GM19043 (cell line): ENCODE results near the gene USP6NL.
A peak's percentile ranks its signal among the peaks of the same experiment; 100 is the strongest.
"Not testable (repeated sequence)": the region's sequence is repeated elsewhere in the genome, so short reads cannot be mapped to it uniquely, and the experiment has no call there.

Source experiments
- ATAC-seq: cut with Tn5 transposase; IDR thresholded peaks from one replicate; pipeline ENCODE4 v1.9.1; 2021; ENCODE audit warnings: low read depth; ENCODE audit not compliant: unreplicated experiment

The USP6NL gene

GRCh38 chr10:11451640-11452260, 159.7 kb downstream of the USP6NL start:
- ATAC-seq = no peak

- ATAC-seq = no peak
Measured at GRCh38 chr10:11450427-11450826, 161.0 kb downstream of the USP6NL start.

GRCh38 chr10:11449761-11450160, 161.7 kb downstream of the USP6NL start:
- no peak for ATAC-seq

- ATAC-seq = peak; percentile 85
Measured at GRCh38 chr10:11448545-11449244, 162.8 kb downstream of the USP6NL start.

- peak; percentile 52 for ATAC-seq
Measured at GRCh38 chr10:11448190-11448544, 163.3 kb downstream of the USP6NL start.

GRCh38 chr10:11447586-11447985, 163.9 kb downstream of the USP6NL start:
- ATAC-seq = no peak

GRCh38 chr10:11446864-11447263, 164.6 kb downstream of the USP6NL start:
- no peak for ATAC-seq

GRCh38 chr10:11446133-11446532, 165.3 kb downstream of the USP6NL start:
- no peak for ATAC-seq

GRCh38 chr10:11444531-11445228, 166.8 kb downstream of the USP6NL start:
- no peak for ATAC-seq

- no peak for ATAC-seq
Measured at GRCh38 chr10:11444155-11444530, 167.3 kb downstream of the USP6NL start.

GRCh38 chr10:11443468-11444154, 167.8 kb downstream of the USP6NL start:
- ATAC-seq = no peak

GRCh38 chr10:11442001-11442773, 169.3 kb downstream of the USP6NL start:
- no peak for ATAC-seq

- no peak for ATAC-seq
Measured at GRCh38 chr10:11441151-11441535, 170.3 kb downstream of the USP6NL start.

GRCh38 chr10:11440250-11441150, 170.9 kb downstream of the USP6NL start:
- no peak for ATAC-seq

- no peak for ATAC-seq
Measured at GRCh38 chr10:11439523-11440053, 171.9 kb downstream of the USP6NL start.

GRCh38 chr10:11437391-11438142, 173.9 kb downstream of the USP6NL start:
- ATAC-seq = no peak

- ATAC-seq = not testable (repeated sequence)
Measured at GRCh38 chr10:11436445-11436844, 175.0 kb downstream of the USP6NL start.

GRCh38 chr10:11435581-11435981, 175.9 kb downstream of the USP6NL start:
- ATAC-seq = no peak

- ATAC-seq = no peak
Measured at GRCh38 chr10:11434324-11434723, 177.1 kb downstream of the USP6NL start.
